Neuronal stem cell (in vitro differentiated cells): ENCODE measurements around the gene SMOC2.
A peak's percentile ranks its signal among the peaks of the same experiment; 100 is the strongest.

Experiments used
- DNase-seq: peaks from one replicate; pipeline ENCODE4 v3.0.0-alpha.2; 2013; ENCODE audit warnings: low spot score
- H2AFZ ChIP-seq: one replicate; pipeline ENCODE4 v1.6.1; 2013; ENCODE audit warnings: mild to moderate bottlenecking, low read length, inconsistent platforms
- H2AK5ac ChIP-seq: 2 replicates; pipeline ENCODE4 v1.6.1; 2013; ENCODE audit warnings: low read depth, mild to moderate bottlenecking, inconsistent platforms, low read length, moderate library complexity, mixed read lengths
- H2BK120ac ChIP-seq: 2 replicates; pipeline ENCODE4 v1.6.1; 2013; ENCODE audit warnings: low read depth, mild to moderate bottlenecking, inconsistent platforms, low read length, moderate library complexity, mixed read lengths
- H2BK12ac ChIP-seq: one replicate; pipeline ENCODE4 v1.6.1; 2013; ENCODE audit warnings: low read length, inconsistent platforms
- H2BK15ac ChIP-seq: 2 replicates; pipeline ENCODE4 v1.6.1; 2013; ENCODE audit warnings: mild to moderate bottlenecking, low read length, inconsistent platforms, mixed read lengths
- H2BK5ac ChIP-seq: one replicate; pipeline ENCODE4 v1.6.1; 2013; ENCODE audit warnings: inconsistent platforms, mild to moderate bottlenecking, low read length, moderate library complexity
- H3K14ac ChIP-seq: one replicate; pipeline ENCODE4 v1.6.1; 2013; ENCODE audit warnings: low read length, inconsistent platforms
- H3K18ac ChIP-seq: 2 replicates; pipeline ENCODE4 v1.6.1; 2013; ENCODE audit warnings: low read length, inconsistent platforms
- H3K23ac ChIP-seq: 2 replicates; pipeline ENCODE4 v1.6.1; 2013; ENCODE audit warnings: low read depth, mild to moderate bottlenecking, mixed read lengths, low read length, inconsistent platforms; ENCODE audit not compliant: poor library complexity
- H3K27ac ChIP-seq: replicated peaks from 3 replicates; pipeline ENCODE4 v1.5.1; 2013; ENCODE audit warnings: low read length, inconsistent platforms
- H3K27me3 ChIP-seq, 3 experiments: 2 replicates each; pipeline ENCODE4 v1.6.1; 2013; ENCODE audit warnings: low read length in 3 of 3, mild to moderate bottlenecking in 2 of 3, inconsistent platforms in 1 of 3, low read depth in 1 of 3, mixed read lengths in 1 of 3, moderate library complexity in 1 of 3; ENCODE audit not compliant: control insufficient read depth in 3 of 3, insufficient read depth in 3 of 3
- H3K36me3 ChIP-seq, 2 donors: replicated peaks in 1 of 2; 2 replicates each; pipeline ENCODE4 v1.6.1; 2013; ENCODE audit warnings: low read length in 2 of 2; ENCODE audit not compliant: control insufficient read depth in 2 of 2, insufficient read depth in 2 of 2
- H3K4ac ChIP-seq: 2 replicates; pipeline ENCODE4 v1.6.1; 2013; ENCODE audit warnings: inconsistent platforms, mild to moderate bottlenecking, low read length, moderate library complexity
- H3K4me1 ChIP-seq, 2 donors: 1 replicate in 1 of 2; 2 replicates in 1 of 2; pipeline ENCODE4 v1.6.1; 2013; ENCODE audit warnings: low read length in 2 of 2, low read depth in 1 of 2; ENCODE audit not compliant: control insufficient read depth in 2 of 2, insufficient read depth in 1 of 2
- H3K4me2 ChIP-seq: one replicate; pipeline ENCODE4 v1.6.1; 2013; ENCODE audit warnings: mild to moderate bottlenecking, low read length, inconsistent platforms; ENCODE audit not compliant: insufficient read depth, poor library complexity, severe bottlenecking
- H3K4me3 ChIP-seq, 2 donors: 2 replicates each; pipeline ENCODE4 v1.5.1; 2013; ENCODE audit warnings: low read length in 2 of 2, mild to moderate bottlenecking in 2 of 2, inconsistent platforms in 1 of 2, moderate library complexity in 1 of 2
- H3K79me1 ChIP-seq: one replicate; pipeline ENCODE4 v1.6.1; 2013; ENCODE audit warnings: low read depth, mild to moderate bottlenecking, inconsistent platforms, low read length, moderate library complexity
- H3K9ac ChIP-seq: one replicate; pipeline ENCODE4 v1.6.1; 2013; ENCODE audit warnings: mild to moderate bottlenecking, low read depth, low read length, inconsistent platforms; ENCODE audit not compliant: poor library complexity
- H3K9me3 ChIP-seq, 2 donors: replicated peaks in 1 of 2; 2 replicates each; pipeline versions ENCODE3 to v1.6.1; 2013; ENCODE audit warnings: low read length in 2 of 2, mild to moderate bottlenecking in 2 of 2, inconsistent platforms in 1 of 2, low read depth in 1 of 2, mixed read lengths in 1 of 2, moderate library complexity in 1 of 2; ENCODE audit not compliant: control insufficient read depth in 2 of 2, insufficient read depth in 1 of 2
- H4K8ac ChIP-seq: one replicate; pipeline ENCODE4 v1.6.1; 2013; ENCODE audit warnings: low read depth, mild to moderate bottlenecking, inconsistent platforms, low read length, moderate library complexity
- H4K91ac ChIP-seq: one replicate; pipeline ENCODE4 v1.6.1; 2013; ENCODE audit warnings: low read length, low read depth, mild to moderate bottlenecking, inconsistent platforms; ENCODE audit not compliant: poor library complexity
- WGBS, 2 donors: extraction: QIAGEN DNeasy Blood & Tissue Kit; methylation state at CpG; one replicate each; pipeline ENCODE4 v1.1.7; 2013; ENCODE audit warnings: missing lambda C conversion rate in 2 of 2, mixed read lengths in 1 of 2; ENCODE audit not compliant: insufficient read length in 2 of 2, insufficient replicate concordance in 1 of 2; ENCODE audit errors: extremely low coverage in 2 of 2; 5-methylcytosine and 5-hydroxymethylcytosine counted together

SMOC2 gene

DNA sequence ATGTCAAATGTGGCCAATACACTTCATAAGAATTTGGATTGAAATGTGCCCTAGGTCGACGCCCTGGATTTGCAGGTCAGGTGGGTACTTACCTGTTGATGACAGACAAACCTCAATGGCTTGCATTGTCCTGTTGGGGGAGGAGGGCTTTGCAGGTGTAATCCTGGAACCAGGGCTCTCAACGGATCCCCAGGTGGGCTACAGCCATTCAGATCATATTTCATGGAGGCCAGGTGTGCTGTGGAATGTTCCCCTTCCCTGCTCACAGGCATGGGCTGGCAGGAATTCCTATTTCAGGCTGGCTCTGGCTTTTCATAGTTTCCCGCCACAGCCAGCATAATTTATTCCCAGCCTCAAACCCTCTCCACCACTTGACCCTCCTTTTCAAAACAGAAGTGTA lies 254.7 kb downstream of the SMOC2 start:
- DNase-seq = no peak
- no peak overlapping the region for H3K4me3 ChIP-seq
- H2BK12ac ChIP-seq = no peak overlapping the region
- H3K9ac ChIP-seq = no peak overlapping the region
- H2BK120ac ChIP-seq = no peak overlapping the region
- H3K18ac ChIP-seq = no peak overlapping the region
- peaks cover 0 to 2% of the 10 kb centered on the region in 2 donors for H3K4me1 ChIP-seq
- no peak overlapping the region for H3K27ac ChIP-seq
- H2AFZ ChIP-seq = no peak overlapping the region
- no peaks in the 10 kb centered on the region for H3K79me1 ChIP-seq
- no peak overlapping the region for H3K14ac ChIP-seq
- H3K4me2 ChIP-seq = no peak overlapping the region
- H2AK5ac ChIP-seq = no peak overlapping the region
- no peak overlapping the region for H3K4ac ChIP-seq
- H2BK15ac ChIP-seq = no peak overlapping the region
- no peak overlapping the region for H4K91ac ChIP-seq
- no peak overlapping the region for H2BK5ac ChIP-seq
- H4K8ac ChIP-seq = no peak overlapping the region
- WGBS, 2 donors = no CpG with 5 or more reads among the region's 4 CpGs
- no peaks in the 10 kb centered on the region for H3K36me3 ChIP-seq
- H3K27me3 ChIP-seq = no peaks in the 10 kb centered on the region
- H3K23ac ChIP-seq = no peak overlapping the region
- no peaks in the 10 kb centered on the region for H3K9me3 ChIP-seq

DNA sequence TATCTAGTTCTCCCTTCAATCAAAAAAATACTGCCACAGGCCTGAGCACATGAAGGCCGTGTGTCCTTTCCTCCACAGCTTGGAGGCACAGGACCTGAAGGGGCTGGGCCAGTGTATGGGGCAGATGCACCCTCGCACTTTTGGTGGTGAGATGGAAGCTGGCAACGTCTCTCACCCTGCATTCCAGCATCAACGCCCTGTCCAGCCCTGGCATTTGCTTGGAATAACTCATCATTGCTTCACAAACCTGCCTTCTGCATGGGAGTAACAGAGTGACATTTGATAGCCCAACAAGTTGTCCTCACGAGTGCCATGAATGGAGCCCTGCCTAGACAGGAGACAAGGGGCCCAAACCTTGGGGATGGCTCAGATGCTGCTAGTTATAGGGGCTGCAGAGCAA lies 257.9 kb downstream of the SMOC2 start:
- Histone ChIP-seq H3K4me3 (no peak overlapping the region), H3K4me2 (no peak overlapping the region), H3K27ac (no peak overlapping the region), H3K9me3 (no peaks in the 10 kb centered on the region), H3K4me1 (no peaks in the 10 kb centered on the region), H3K9ac (no peak overlapping the region), H2BK5ac (no peak overlapping the region), H3K36me3 (no peaks in the 10 kb centered on the region), H3K27me3 (no peaks in the 10 kb centered on the region), H3K4ac (no peak overlapping the region), H2BK15ac (no peak overlapping the region), H3K23ac (no peak overlapping the region), H2BK12ac (no peak overlapping the region), H2AK5ac (no peak overlapping the region), H2BK120ac (no peak overlapping the region), H3K79me1 (no peaks in the 10 kb centered on the region), H3K18ac (no peak overlapping the region), H2AFZ (no peak overlapping the region), H3K14ac (no peak overlapping the region), H4K8ac (no peak overlapping the region), H4K91ac (no peak overlapping the region)
- WGBS, 2 donors = no CpG with 5 or more reads among the region's 5 CpGs
- DNase-seq = no peak

DNA sequence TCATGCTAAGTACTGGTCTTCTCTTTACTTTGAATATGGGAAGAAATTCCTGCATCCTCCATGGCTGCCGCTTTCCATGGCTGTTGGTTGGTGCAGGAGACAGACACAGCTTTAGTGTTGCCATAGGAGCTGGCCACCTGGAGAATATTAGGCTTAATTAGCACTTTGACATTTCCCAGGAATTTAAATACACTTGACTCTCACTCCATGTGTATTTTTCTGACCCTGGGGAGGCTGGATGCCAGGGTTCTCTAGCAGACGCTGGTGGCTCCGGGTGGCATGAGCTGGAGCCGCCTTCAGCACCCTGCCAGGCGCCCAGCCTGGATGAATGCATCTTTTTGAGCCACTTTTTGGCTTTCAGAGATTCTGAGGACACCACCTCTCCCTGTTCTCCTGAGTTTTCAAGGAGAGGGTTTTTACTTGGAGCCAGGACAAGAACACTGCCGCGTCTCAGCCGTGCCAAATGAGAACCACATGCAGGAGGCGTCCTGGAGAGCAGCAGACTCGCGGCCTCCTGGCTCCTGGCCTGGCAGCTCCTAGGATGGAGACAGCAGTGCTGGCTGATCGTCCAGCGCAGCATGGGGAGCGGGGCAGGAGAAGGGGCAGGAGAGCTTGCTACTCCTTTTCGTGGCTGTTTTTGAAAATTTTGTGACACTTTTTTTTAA lies 258.8 kb downstream of the SMOC2 start:
- Histone ChIP-seq H3K79me1 (no peaks in the 10 kb centered on the region), H3K18ac (peak overlapping the region; percentile 59), H3K4ac (no peak overlapping the region), H3K23ac (no peak overlapping the region), H3K14ac (no peak overlapping the region), H3K9me3 (no peaks in the 10 kb centered on the region), H2AFZ (no peak overlapping the region), H3K4me1 (no peaks in the 10 kb centered on the region), H2BK15ac (no peak overlapping the region), H2AK5ac (no peak overlapping the region), H3K27ac (no peak overlapping the region), H2BK120ac (peak overlapping the region; percentile 9), H2BK12ac (no peak overlapping the region), H2BK5ac (no peak overlapping the region), H3K4me3 (no peak overlapping the region), H3K27me3 (no peaks in the 10 kb centered on the region), H4K8ac (no peak overlapping the region), H3K4me2 (no peak overlapping the region), H3K36me3 (no peaks in the 10 kb centered on the region), H3K9ac (no peak overlapping the region), H4K91ac (no peak overlapping the region)
- DNase-seq = no peak
- no CpG with 5 or more reads among the region's 15 CpGs for WGBS, 2 donors

DNA sequence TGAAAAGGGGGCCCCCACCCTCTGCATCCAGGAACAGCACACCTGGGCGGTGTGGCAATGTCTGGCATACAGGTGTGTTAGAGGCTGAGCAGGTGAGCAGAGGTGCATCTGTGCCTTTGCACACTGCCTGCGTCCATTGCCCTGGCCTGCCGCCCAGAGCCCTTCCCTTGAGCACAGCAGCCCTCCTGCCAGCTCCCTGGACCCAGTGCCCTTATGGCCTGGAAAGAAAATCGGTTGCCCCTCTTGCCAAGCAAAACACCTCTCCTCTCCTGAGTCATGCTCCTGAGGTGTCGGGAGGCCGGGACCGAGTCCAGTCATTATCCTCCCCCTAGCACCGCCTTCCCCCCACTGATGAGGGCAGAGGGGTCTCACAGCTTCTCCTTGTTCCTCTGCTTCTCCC lies 259.9 kb downstream of the SMOC2 start:
- H3K4me3 ChIP-seq = no peak overlapping the region
- H3K27ac ChIP-seq = no peak overlapping the region
- H3K79me1 ChIP-seq = no peaks in the 10 kb centered on the region
- H2AK5ac ChIP-seq = peak overlapping the region; percentile 8
- no peak for DNase-seq
- H2BK15ac ChIP-seq = no peak overlapping the region
- no peak overlapping the region for H4K8ac ChIP-seq
- H3K14ac ChIP-seq = no peak overlapping the region
- H3K27me3 ChIP-seq = no peaks in the 10 kb centered on the region
- no peaks in the 10 kb centered on the region for H3K36me3 ChIP-seq
- no peaks in the 10 kb centered on the region for H3K9me3 ChIP-seq
- H3K4me1 ChIP-seq = no peaks in the 10 kb centered on the region
- H4K91ac ChIP-seq = no peak overlapping the region
- H3K9ac ChIP-seq = no peak overlapping the region
- no peak overlapping the region for H3K23ac ChIP-seq
- H3K4me2 ChIP-seq = no peak overlapping the region
- no peak overlapping the region for H2BK5ac ChIP-seq
- no peak overlapping the region for H2BK120ac ChIP-seq
- no CpG with 5 or more reads among the region's 8 CpGs for WGBS, 2 donors
- H2BK12ac ChIP-seq = no peak overlapping the region
- no peak overlapping the region for H2AFZ ChIP-seq
- H3K18ac ChIP-seq = peak overlapping the region; percentile 49
- no peak overlapping the region for H3K4ac ChIP-seq
